ENCODE measurements around the gene AGMO. TPM values are rescaled to one million over a fixed set of nuclear protein-coding genes. Genes with fewer than 3 reads are reported as not detected.

Gene AGMO
- total RNA-seq, 2 donors from 2014 or later = 0.37 to 0.47 TPM

DNA sequence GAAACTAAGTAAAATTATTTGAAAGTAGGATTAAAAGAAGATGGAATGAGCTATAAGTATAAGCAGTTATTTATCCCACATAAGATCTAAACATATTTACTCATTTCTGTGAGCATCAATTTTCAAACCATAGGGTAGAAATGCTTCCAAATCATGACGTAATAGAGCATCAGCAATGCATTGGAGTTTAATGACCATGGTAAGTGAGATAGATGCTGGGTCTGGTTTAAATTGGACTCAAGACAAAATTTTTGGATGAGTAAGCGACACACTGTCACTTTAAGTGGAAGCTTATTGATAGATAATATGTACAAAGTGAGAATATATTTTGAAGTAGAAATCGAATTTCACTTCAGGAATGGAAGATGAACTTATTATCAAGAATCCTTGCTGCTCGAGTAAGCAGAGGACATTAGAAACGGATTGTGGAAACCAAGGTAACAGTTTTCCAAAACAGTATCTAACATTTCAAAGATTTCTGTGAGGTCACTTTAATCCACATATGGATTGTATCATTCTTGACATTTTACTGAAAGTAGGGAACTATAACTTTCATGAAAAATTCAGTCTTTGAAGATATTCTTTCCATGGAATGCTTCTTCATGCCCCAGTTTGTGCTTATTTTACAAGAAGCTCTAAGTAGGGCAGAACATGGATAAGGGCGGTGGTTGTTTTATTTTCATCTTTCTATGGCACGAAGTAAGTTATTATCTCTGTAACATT, 85.8 kb downstream of the AGMO start:
- H3K36me3 ChIP-seq = no peaks in the 10 kb centered on the region
- DNase-seq = no peak

DNA sequence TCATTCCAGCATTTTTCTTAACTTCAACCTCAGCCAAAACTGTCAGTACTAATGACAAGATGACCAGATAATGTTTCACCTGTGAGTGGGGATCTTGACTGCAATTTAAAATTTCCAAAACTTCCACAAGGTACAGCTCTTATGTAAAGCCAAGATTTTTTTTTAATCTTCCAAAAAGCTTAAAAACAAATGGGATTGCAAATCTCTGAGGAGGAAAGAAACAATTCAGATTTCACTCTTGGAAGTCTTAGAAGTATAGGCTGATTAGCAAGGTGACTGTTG, 90.2 kb downstream of the AGMO start:
- intact Hi-C loops (cut with DNase I) = no loop called here
- H3K4me1 ChIP-seq = no peaks in the 10 kb centered on the region
- no peak overlapping the region for H3K27ac ChIP-seq
- no peak for DNase-seq
- TF ChIP-seq, protein P1, sequence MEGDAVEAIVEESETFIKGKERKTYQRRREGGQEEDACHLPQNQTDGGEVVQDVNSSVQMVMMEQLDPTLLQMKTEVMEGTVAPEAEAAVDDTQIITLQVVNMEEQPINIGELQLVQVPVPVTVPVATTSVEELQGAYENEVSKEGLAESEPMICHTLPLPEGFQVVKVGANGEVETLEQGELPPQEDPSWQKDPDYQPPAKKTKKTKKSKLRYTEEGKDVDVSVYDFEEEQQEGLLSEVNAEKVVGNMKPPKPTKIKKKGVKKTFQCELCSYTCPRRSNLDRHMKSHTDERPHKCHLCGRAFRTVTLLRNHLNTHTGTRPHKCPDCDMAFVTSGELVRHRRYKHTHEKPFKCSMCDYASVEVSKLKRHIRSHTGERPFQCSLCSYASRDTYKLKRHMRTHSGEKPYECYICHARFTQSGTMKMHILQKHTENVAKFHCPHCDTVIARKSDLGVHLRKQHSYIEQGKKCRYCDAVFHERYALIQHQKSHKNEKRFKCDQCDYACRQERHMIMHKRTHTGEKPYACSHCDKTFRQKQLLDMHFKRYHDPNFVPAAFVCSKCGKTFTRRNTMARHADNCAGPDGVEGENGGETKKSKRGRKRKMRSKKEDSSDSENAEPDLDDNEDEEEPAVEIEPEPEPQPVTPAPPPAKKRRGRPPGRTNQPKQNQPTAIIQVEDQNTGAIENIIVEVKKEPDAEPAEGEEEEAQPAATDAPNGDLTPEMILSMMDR (IDR thresholded peaks at IDR 0.05) = no peak
- no peaks in the 10 kb centered on the region for H3K27me3 ChIP-seq
- no peaks in the 10 kb centered on the region for H3K36me3 ChIP-seq
- H3K4me3 ChIP-seq = no peak overlapping the region
- H3K9me3 ChIP-seq = no peaks in the 10 kb centered on the region
- no peak overlapping the region for H3K9ac ChIP-seq (ENCODE audit: low read depth in 2 of 2, low read length in 2 of 2)

More for the DNA sequence above, 85.8 kb downstream of the AGMO start:
- TF ChIP-seq, protein P1 (IDR thresholded peaks at IDR 0.05) = no peak
- Histone ChIP-seq H3K4me3 (no peak overlapping the region), H3K9me3 (no peaks in the 10 kb centered on the region), H3K27me3 (no peaks in the 10 kb centered on the region), H3K27ac (no peak overlapping the region), H3K4me1 (no peaks in the 10 kb centered on the region), H3K9ac (ENCODE audit: low read depth in 2 of 2, low read length in 2 of 2) (no peak overlapping the region)
- intact Hi-C loops (cut with DNase I) = no loop called here

DNA sequence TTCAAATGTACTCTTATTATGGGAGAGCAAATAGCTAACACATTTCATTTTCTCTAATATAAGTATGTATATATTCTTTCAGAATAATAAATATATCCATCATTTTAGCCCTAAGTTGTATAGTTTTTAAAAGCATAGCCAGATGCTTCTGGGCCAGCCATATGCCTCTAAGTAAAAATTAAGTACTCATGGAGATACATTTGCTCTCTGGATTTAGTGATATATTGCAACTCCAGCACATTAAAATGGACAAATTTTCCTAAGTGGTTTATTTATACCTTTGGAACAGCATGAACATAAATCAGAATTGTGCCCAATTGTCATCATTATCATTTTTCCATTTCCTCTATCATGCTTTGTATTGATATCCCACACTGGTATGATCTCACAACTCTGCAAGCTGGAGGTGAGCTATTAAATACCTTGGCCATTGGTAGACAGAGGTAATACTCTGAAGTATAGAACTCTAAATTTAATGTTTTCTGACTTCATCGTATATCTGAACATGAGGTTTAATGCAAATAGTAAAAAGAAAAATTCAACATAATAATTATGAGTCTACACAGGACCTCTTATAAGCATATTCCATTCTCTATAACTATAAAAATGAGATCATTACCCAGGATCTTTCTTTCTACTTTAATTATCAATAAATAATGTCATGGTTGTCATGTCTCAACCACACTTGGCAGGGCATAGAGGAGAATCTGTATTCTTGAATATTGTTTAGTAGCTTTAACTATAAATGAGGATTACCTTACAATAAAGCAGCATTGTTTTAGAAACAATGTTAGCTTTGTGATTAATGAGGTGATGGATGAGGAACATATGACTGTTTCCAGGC, 90.8 kb downstream of the AGMO start:
- Histone ChIP-seq H3K27me3 (no peaks in the 10 kb centered on the region), H3K9me3 (no peaks in the 10 kb centered on the region), H3K27ac (no peak overlapping the region), H3K36me3 (no peaks in the 10 kb centered on the region), H3K4me1 (no peaks in the 10 kb centered on the region), H3K9ac (ENCODE audit: low read depth in 2 of 2, low read length in 2 of 2) (no peak overlapping the region), H3K4me3 (no peak overlapping the region)
- TF ChIP-seq, protein P1 (IDR thresholded peaks at IDR 0.05) = no peak
- DNase-seq = no peak
- intact Hi-C loops (cut with DNase I) = no loop called here

DNA sequence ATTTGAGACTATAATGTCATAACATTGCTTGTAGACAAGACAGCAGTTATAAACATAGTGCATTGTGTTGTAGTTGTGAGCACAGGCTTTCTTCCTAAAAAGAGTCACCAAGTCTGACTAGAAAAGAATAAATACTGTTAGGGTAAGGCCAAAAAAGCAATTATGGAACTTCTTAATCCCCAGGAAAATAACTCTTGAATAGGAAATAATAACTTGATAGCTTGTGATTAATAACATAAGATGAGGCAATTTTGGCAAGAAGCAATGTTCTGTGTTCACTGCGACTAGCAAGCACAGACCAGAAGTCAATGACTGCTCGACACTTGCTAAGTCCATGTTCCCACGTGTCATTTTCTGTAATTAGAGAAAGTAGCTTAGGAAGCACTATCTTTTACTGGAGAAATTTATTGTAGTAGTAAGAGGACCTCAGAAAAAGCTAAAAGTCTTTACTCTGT, 97.1 kb downstream of the AGMO start:
- H3K36me3 ChIP-seq = no peaks in the 10 kb centered on the region
- H3K4me1 ChIP-seq = no peaks in the 10 kb centered on the region
- no peak overlapping the region for H3K9ac ChIP-seq (ENCODE audit: low read depth in 2 of 2, low read length in 2 of 2)
- intact Hi-C loops (cut with DNase I) = no loop called here
- no peaks in the 10 kb centered on the region for H3K27me3 ChIP-seq
- TF ChIP-seq, protein P1 (IDR thresholded peaks at IDR 0.05) = no peak
- no peaks in the 10 kb centered on the region for H3K9me3 ChIP-seq
- no peak overlapping the region for H3K4me3 ChIP-seq
- H3K27ac ChIP-seq = no peak overlapping the region
- no peak for DNase-seq

DNA sequence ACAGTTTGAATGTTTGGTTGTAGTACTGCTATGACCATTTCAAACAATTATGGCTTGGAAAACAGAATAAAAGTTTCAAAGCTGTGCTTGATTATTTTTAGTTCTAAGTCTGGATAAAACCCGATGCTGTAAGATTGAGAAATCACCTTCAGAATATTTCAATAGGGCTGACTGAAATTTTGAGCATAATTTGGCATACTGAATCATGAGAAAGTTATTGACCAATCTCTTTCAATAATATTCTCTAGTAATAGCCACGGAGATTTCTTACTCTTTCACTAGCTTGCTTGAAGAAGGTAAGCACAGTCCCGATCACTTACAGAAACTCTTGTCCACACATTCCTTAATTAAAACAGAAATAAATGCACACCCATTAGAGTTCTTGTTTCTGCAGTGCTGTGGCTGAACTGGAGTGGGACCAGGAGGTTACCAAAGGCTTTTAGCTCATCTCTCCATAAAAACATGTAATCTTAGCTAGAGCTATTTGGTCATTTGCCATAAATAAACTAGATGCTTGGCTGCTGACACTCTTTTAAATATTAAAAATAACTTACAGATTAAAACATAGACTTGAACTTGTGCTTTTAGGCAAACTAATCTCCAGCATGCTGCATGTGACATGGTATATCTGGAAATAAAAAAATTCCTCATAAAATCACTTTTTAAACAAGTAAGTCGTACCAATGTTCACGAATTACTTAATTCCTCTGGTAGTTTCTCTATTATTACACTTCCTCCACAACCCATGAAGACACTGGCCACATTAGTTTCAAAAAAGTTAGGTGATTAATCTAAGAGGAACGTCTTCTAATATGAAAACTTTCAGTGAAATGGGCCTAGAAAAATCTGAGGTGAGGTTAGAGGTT, 97.8 kb downstream of the AGMO start:
- Histone ChIP-seq H3K4me3 (no peak overlapping the region), H3K27me3 (no peaks in the 10 kb centered on the region), H3K4me1 (no peaks in the 10 kb centered on the region), H3K9me3 (no peaks in the 10 kb centered on the region), H3K9ac (ENCODE audit: low read depth in 2 of 2, low read length in 2 of 2) (no peak overlapping the region), H3K36me3 (no peaks in the 10 kb centered on the region), H3K27ac (no peak overlapping the region)
- TF ChIP-seq, protein P1 (IDR thresholded peaks at IDR 0.05) = no peak
- no peak for DNase-seq
- intact Hi-C loops (cut with DNase I) = no loop called here

All from colonic mucosa (tissue), 4 donors.